Naive thymus-derived CD4-positive, alpha-beta T cell (primary cell): ENCODE data around the gene COPS3. TPM values are rescaled to one million over a fixed set of nuclear protein-coding genes. Genes with fewer than 3 reads are reported as not detected.

Source experiments
- ATAC-seq: fragments of 150-1000 bp; cut with Tn5 transposase; 2 replicates; pipeline ENCODE4 v1.10.0; 2021; ENCODE audit warnings: mild to moderate bottlenecking, moderate library complexity
- CTCF ChIA-PET: fragments of 350-600 bp; sonication (Branson Sonifier 250); formaldehyde crosslinking; loops from one replicate; lab custom pipeline; 2021; ENCODE audit warnings: antibody characterized with exemption; lab: Charles Lee
- POLR2A ChIA-PET: fragments of 350-600 bp; sonication (Branson Sonifier 250); formaldehyde crosslinking; loops from one replicate; lab custom pipeline; 2021; ENCODE audit warnings: antibody characterized with exemption, inconsistent platforms; lab: Charles Lee
- DNase-seq, 9 donors: peaks; one replicate each; pipeline versions ENCODE4 v3.0.0 to v3.0.0-alpha.2; 2020 to 2022; ENCODE audit warnings: mixed read lengths in 1 of 9
- H3K27ac ChIP-seq: one replicate; pipeline ENCODE4 v1.7.0; 2013; ENCODE audit warnings: mild to moderate bottlenecking, low read depth, low read length, moderate library complexity
- H3K27me3 ChIP-seq, 2 donors: one replicate each; pipeline ENCODE4 v1.7.0; 2013; ENCODE audit warnings: low read length in 2 of 2, mild to moderate bottlenecking in 2 of 2, moderate library complexity in 2 of 2; ENCODE audit not compliant: control insufficient read depth in 2 of 2, insufficient read depth in 2 of 2
- H3K36me3 ChIP-seq, 3 experiments: 1 replicate in 2 of 3; 2 replicates in 1 of 3; pipeline ENCODE4 v1.7.0; 2013; ENCODE audit warnings: low read length in 3 of 3, mild to moderate bottlenecking in 3 of 3, moderate library complexity in 1 of 3; ENCODE audit not compliant: insufficient read depth in 3 of 3, control insufficient read depth in 2 of 3
- H3K4me1 ChIP-seq, 2 donors: one replicate each; pipeline ENCODE4 v1.7.0; 2013; ENCODE audit warnings: low read length in 2 of 2, mild to moderate bottlenecking in 2 of 2, moderate library complexity in 1 of 2; ENCODE audit not compliant: control insufficient read depth in 2 of 2, insufficient read depth in 2 of 2
- H3K4me3 ChIP-seq: 2 replicates; pipeline ENCODE4 v1.7.0; 2013; ENCODE audit warnings: mild to moderate bottlenecking, low read length
- H3K9me3 ChIP-seq, 3 experiments: 1 replicate in 2 of 3; 2 replicates in 1 of 3; pipeline ENCODE4 v1.7.0; 2013; ENCODE audit warnings: low read length in 3 of 3; ENCODE audit not compliant: control insufficient read depth in 2 of 3
- H3K27ac Mint-ChIP-seq, 9 donors: one replicate each; pipeline ENCODE4 v1.8.0; 2020 to 2022; ENCODE audit warnings: mixed read lengths in 9 of 9, mild to moderate bottlenecking in 8 of 9, moderate library complexity in 5 of 9, inconsistent platforms in 2 of 9
- H3K27me3 Mint-ChIP-seq, 5 donors: one replicate each; pipeline ENCODE4 v1.8.0; 2021 to 2022; ENCODE audit warnings: mixed read lengths in 5 of 5, mild to moderate bottlenecking in 1 of 5
- H3K36me3 Mint-ChIP-seq, 5 donors: one replicate each; pipeline ENCODE4 v1.8.0; 2020 to 2022; ENCODE audit warnings: mixed read lengths in 5 of 5, mild to moderate bottlenecking in 3 of 5, inconsistent platforms in 1 of 5
- H3K4me1 Mint-ChIP-seq, 7 donors: one replicate each; pipeline ENCODE4 v1.8.0; 2020 to 2022; ENCODE audit warnings: mixed read lengths in 7 of 7, mild to moderate bottlenecking in 3 of 7, inconsistent platforms in 1 of 7
- H3K4me3 Mint-ChIP-seq, 10 donors: one replicate each; pipeline ENCODE4 v1.8.0; 2020 to 2022; ENCODE audit warnings: mild to moderate bottlenecking in 10 of 10, mixed read lengths in 10 of 10, moderate library complexity in 6 of 10, inconsistent platforms in 2 of 10
- H3K9me3 Mint-ChIP-seq, 11 donors: one replicate each; pipeline ENCODE4 v1.8.0; 2020 to 2022; ENCODE audit warnings: mixed read lengths in 11 of 11, mild to moderate bottlenecking in 4 of 11, inconsistent platforms in 1 of 11, moderate library complexity in 1 of 11
- intact Hi-C, 2 donors: fragments of 100-400 bp; cut with micrococcal nuclease; formaldehyde crosslinking; loops; one replicate each; pipeline ENCODE4 v1.15.1; 2023
- polyA plus RNA-seq, 2 donors: library from polyadenylated mRNA; unstranded; fragments of 300-500 nt; fragmentation: Illumina TruSeq; gene quantifications; one replicate each; pipeline ENCODE4 v1.2.3, GENCODE V29; 2021
- total RNA-seq, 6 experiments: library from RNA in 5 of 6; stranded (reverse) in 5 of 6; gene quantifications; 1 replicate in 5 of 6; 2 replicates in 1 of 6; pipeline ENCODE4 v1.2.3 and lab custom pipeline; 2021 to 2026

COPS3 gene
- 10 to 100 TPM; 44.7 to 98.7 (median 69.4) TPM for total RNA-seq
- polyA plus RNA-seq: 10 to 100 TPM; 76.5 to 86.3 TPM
- total RNA-seq (lab: John Stamatoyannopoulos, UW): 55.3 reads per million, percentile 73 among the genes with 10 or more reads in this experiment

- peaks cover 0 to 3% (median 0%) of the 10 kb centered on the region in 5 donors for H3K36me3 Mint-ChIP-seq
- Histone ChIP-seq H3K4me3 (peak within 1 kb of the TSS; percentile 67), H3K9me3 (no peaks in the 10 kb centered on the region), H3K27ac (peak within 1 kb of the TSS; percentile 95), H3K27me3 (no peaks in the 10 kb centered on the region), H3K36me3 (peaks cover 0 to 7% (median 0%) of the 10 kb centered on the region in 3 experiments), H3K4me1 (peaks cover 17 to 24% of the 10 kb centered on the region in 2 donors)
- H3K27me3 Mint-ChIP-seq: peaks cover 0 to 4% (median 0%) of the 10 kb centered on the region in 5 donors
- ChIA-PET POLR2A (interaction anchor here (0.6 to 2.0 kb wide), 15 partner anchors 10 to 707 kb away, joined by 3 to 8 read pairs (median 3); partner anchors contain the start of gene FLCN), CTCF (interaction anchor here (0.5 to 1.2 kb wide), 6 partner anchors 11 to 895 kb away, joined by 3 to 6 read pairs (median 4); no protein-coding TSS in a partner anchor)
- peak within 1 kb of the TSS; percentile 91 to 98 (median 94) for H3K27ac Mint-ChIP-seq
- ATAC-seq: peak; percentile 93
- intact Hi-C loops: loop anchor here (1.0 to 10.0 kb wide), 15 partner anchors 22 to 980 kb away; partner anchors contain the start of genes FLCN (in 2 of the 2), MPRIP (in 2 of the 2), ALKBH5 (in 1 of the 2) and MED9 (in 1 of the 2)
- peak; percentile 89 to 98 (median 95) for DNase-seq
- H3K4me1 Mint-ChIP-seq: peaks cover 22 to 48% (median 44%) of the 10 kb centered on the region in 7 donors
- peak within 1 kb of the TSS; percentile 87 to 98 (median 94) for H3K4me3 Mint-ChIP-seq
- no peaks in the 10 kb centered on the region for H3K9me3 Mint-ChIP-seq
These were observed at the start of gene COPS3 for GRCh38 chr17:17280613-17281549. TSS of gene COPS3 (minus strand) at chr17:17281246. CDS start at chr17:17281186, 60 bp downstream.

- ChIA-PET CTCF (no interaction called here), POLR2A (no interaction called here)
- intact Hi-C loops: no loop called here
- no peaks in the 10 kb centered on the region for H3K4me1 ChIP-seq
- H3K4me1 Mint-ChIP-seq: no peaks in the 10 kb centered on the region
- H3K9me3 Mint-ChIP-seq: no peaks in the 10 kb centered on the region
- H3K27ac Mint-ChIP-seq: no peak overlapping the region
- H3K4me3 ChIP-seq: no peak overlapping the region
- no peaks in the 10 kb centered on the region for H3K27me3 ChIP-seq
- no peaks in the 10 kb centered on the region for H3K36me3 ChIP-seq
- peaks cover 0 to 4% (median 0%) of the 10 kb centered on the region in 5 donors for H3K36me3 Mint-ChIP-seq
- H3K27me3 Mint-ChIP-seq: no peaks in the 10 kb centered on the region
- H3K9me3 ChIP-seq: no peaks in the 10 kb centered on the region
- H3K27ac ChIP-seq: no peak overlapping the region
- no peak overlapping the region for H3K4me3 Mint-ChIP-seq
- ATAC-seq (no peak), DNase-seq (no peak)
These were observed 47.2 kb upstream of the COPS3 start for GRCh38 chr17:17328251-17328650.

GRCh38 chr17:17326275-17326875 lies 45.3 kb upstream of the COPS3 start:
- DNase-seq: no peak
- Histone ChIP-seq H3K36me3 (no peaks in the 10 kb centered on the region), H3K27ac (no peak overlapping the region), H3K9me3 (no peaks in the 10 kb centered on the region), H3K4me1 (no peaks in the 10 kb centered on the region), H3K27me3 (no peaks in the 10 kb centered on the region), H3K4me3 (no peak overlapping the region)
- ChIA-PET POLR2A (no interaction called here), CTCF (interaction anchor here (1.1 kb wide), 1 partner anchor 9 kb away, joined by 4 read pairs; no protein-coding TSS in a partner anchor)
- no peak for ATAC-seq
- Mint-ChIP-seq H3K4me1 (no peaks in the 10 kb centered on the region), H3K4me3 (no peak overlapping the region), H3K27ac (no peak overlapping the region), H3K27me3 (no peaks in the 10 kb centered on the region), H3K36me3 (peaks cover 0 to 4% (median 0%) of the 10 kb centered on the region in 5 donors), H3K9me3 (no peaks in the 10 kb centered on the region)
- intact Hi-C loops: no loop called here

GRCh38 chr17:17325816-17326215 lies 44.8 kb upstream of the COPS3 start:
- POLR2A ChIA-PET: no interaction called here
- Mint-ChIP-seq H3K27me3 (no peaks in the 10 kb centered on the region), H3K27ac (no peak overlapping the region), H3K4me1 (no peaks in the 10 kb centered on the region), H3K4me3 (no peak overlapping the region), H3K36me3 (peaks cover 0 to 4% (median 0%) of the 10 kb centered on the region in 5 donors), H3K9me3 (no peaks in the 10 kb centered on the region)
- no peak for DNase-seq
- no peak for ATAC-seq
- Histone ChIP-seq H3K4me1 (no peaks in the 10 kb centered on the region), H3K27ac (no peak overlapping the region), H3K36me3 (no peaks in the 10 kb centered on the region), H3K9me3 (no peaks in the 10 kb centered on the region), H3K27me3 (no peaks in the 10 kb centered on the region), H3K4me3 (no peak overlapping the region)
- intact Hi-C loops: no loop called here
- CTCF ChIA-PET: interaction anchor here (1.1 kb wide), 1 partner anchor 9 kb away, joined by 4 read pairs; no protein-coding TSS in a partner anchor

GRCh38 chr17:17325228-17325627 lies 44.2 kb upstream of the COPS3 start:
- Histone ChIP-seq H3K27me3 (no peaks in the 10 kb centered on the region), H3K9me3 (no peaks in the 10 kb centered on the region), H3K27ac (no peak overlapping the region), H3K4me1 (no peaks in the 10 kb centered on the region), H3K36me3 (no peaks in the 10 kb centered on the region), H3K4me3 (no peak overlapping the region)
- Mint-ChIP-seq H3K27ac (no peak overlapping the region), H3K4me1 (no peaks in the 10 kb centered on the region), H3K36me3 (peaks cover 0 to 4% (median 0%) of the 10 kb centered on the region in 5 donors), H3K27me3 (no peaks in the 10 kb centered on the region), H3K9me3 (no peaks in the 10 kb centered on the region), H3K4me3 (no peak overlapping the region)
- ATAC-seq (no peak), DNase-seq (no peak)
- POLR2A ChIA-PET: no interaction called here
- CTCF ChIA-PET: interaction anchor here (1.1 kb wide), 1 partner anchor 10 kb away, joined by 4 read pairs; no protein-coding TSS in a partner anchor
- intact Hi-C loops: no loop called here

GRCh38 chr17:17324616-17325015 lies 43.6 kb upstream of the COPS3 start:
- H3K4me3 Mint-ChIP-seq: no peak overlapping the region
- H3K9me3 Mint-ChIP-seq: no peaks in the 10 kb centered on the region
- no peak for ATAC-seq
- Histone ChIP-seq H3K36me3 (no peaks in the 10 kb centered on the region), H3K9me3 (no peaks in the 10 kb centered on the region), H3K4me1 (no peaks in the 10 kb centered on the region), H3K27me3 (no peaks in the 10 kb centered on the region), H3K27ac (no peak overlapping the region), H3K4me3 (no peak overlapping the region)
- peaks cover 0 to 4% (median 0%) of the 10 kb centered on the region in 5 donors for H3K36me3 Mint-ChIP-seq
- H3K4me1 Mint-ChIP-seq: no peaks in the 10 kb centered on the region
- no peak for DNase-seq
- intact Hi-C loops: no loop called here
- POLR2A ChIA-PET: no interaction called here
- H3K27me3 Mint-ChIP-seq: no peaks in the 10 kb centered on the region
- CTCF ChIA-PET: no interaction called here
- H3K27ac Mint-ChIP-seq: no peak overlapping the region
